ENCODE measurements around the gene ZSCAN5B.

Gene ZSCAN5B

DNA sequence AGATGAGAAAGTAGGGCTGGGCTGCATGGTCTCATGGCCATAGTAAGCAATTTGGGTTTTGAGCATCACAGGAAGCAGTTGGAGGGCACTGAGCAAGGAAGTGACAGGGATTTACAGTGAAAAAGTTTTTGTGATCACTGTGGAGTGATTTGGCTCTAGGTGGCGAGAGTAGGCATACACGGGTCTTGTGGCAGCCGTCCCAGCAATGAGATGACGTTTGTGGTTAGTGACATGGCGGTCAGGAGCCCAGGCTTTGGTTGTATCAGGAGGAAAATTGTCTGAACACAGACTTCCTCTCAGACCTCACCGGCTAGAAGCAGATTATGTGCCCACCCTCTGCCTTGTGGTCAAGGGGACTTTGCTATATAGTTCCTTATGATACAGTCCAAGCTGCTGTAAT lies 53.2 kb downstream of the ZSCAN5B start:
- DNase-seq = no peak

DNA sequence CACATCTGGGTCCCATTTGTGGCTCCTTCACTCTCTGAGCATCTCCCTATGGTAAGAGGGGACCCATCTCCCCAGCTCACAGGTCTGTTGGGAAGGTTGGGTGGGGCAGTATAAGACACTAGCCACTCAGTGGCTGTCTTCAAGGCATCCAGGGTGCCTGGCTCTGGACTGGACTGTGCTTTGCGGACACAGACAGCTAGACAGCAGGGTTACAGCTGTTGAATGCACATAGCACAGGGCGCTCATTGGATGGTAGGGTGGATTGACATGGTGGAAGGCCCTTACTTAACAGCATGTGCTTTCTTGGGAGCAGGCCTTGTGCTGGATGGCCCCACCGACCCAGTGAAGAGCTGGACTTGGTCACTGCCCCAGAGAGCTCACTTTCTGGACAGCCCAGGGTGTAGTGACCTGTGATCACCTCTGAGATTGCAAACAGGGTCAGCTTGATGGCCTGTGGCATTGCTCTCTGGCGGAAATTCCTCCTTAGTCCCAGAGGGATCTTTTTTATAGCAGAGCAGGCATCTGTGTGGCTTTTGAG lies 54.6 kb downstream of the ZSCAN5B start:
- DNase-seq = no peak

DNA sequence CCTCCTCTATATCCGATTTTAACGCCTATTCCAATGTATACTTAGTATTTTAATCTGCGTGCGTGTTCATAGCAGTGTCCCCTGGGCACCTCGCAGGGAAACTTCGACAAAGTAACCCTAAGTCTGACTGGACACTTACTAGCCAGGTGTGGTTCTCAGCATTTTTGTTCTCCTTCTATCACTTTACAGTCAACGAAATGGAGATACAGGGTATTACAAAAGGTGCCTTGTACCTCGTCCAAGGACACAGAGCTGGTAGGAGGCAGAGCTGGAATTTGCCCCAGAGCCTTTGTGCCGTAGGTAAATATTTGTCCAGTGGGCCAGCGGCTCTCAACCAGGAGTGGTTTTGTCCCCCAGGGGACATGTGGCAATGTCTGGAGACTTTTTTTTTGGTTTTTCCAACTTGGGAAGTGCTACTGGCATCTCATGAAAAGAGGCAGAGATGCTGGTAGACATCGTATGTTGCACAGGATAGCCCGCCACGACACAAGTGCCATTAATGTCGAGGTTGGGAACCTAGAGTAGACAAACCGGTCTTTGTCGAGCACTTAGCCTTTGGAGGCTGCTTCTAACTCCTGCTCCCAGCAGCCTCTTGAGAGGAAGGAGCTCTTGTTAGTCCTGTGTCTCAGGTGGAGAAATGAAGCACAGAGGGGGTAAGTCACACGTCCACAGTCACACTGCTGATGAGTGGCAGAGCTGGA lies 55.3 kb downstream of the ZSCAN5B start:
- no peak for DNase-seq

DNA sequence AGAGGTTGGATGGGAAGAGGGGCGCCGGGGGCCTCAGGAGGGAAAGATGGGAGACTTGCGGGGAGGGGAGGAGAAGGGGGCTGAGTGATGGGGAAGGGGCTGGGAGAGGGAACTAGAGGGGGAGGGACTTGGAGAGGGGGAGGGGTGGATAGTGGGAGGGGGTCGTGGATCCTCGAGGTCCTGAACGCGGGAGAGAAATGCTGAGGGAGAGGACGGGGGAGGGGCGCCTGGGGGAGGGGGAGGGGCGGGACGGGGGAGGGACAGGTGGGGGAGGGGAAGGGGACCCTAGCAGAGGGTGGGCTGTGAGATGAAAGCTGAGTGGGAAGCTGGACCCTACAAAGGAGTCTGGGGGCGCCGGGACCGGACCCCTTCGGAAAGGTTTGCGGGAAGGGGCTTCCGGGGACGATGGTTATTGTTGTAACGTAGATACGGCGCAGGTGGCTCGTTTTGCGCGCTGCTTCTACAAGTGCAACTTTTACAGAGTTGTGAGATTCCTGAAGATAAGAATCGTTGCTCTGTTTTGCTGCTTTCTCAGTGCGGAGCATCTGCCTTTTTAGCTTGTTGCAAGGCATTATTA lies 56.1 kb downstream of the ZSCAN5B start:
- peak; percentile 35 for DNase-seq

DNA sequence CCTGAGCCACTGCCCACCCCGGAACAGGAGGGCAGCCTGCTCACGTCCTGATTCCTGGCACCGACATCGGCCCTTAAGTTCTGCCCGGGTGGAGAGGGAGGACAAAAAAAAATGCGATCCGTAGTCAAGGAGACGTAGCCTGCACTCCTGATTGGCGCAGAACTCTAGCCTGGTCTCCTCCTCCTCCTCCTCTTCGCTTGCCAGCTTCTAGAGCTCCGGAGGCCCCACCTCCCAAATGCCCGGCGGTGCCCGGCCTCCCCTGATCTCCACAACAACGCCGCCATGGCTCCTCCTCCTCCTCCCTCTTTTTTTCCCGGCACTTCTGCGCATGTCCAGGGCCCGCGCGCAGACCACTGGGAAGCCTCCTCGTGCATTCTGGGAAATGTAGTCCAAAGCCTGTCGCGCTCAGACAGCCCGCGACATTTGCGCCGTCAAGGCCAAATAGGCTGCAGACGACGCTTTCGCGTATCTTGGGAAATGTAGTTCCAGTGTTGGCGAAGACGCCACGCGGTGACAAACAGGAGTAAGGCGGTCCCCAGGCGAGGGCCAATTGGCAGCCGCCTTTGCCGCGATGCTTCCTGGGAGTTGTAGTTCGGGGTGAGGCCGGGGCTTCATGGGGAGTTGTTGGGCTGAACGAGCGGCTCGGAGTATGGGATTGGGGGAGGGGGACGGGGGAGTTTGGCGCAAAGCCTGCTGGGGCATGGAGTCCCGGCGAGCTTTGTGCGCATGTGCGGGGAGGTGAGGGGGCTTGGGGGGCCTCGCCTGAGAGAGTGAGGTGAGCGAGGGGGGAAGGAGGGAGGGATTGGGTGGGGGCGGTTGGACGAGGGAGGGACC lies 56.8 kb downstream of the ZSCAN5B start, which contains the start of gene ZNF444:
Gene ZNF444 (plus strand): TSS at position 705 of the 834 bp plus-strand sequence. CDS start 5,625 bp downstream, outside the sequence.
- DNase-seq = peak; percentile 99

DNA sequence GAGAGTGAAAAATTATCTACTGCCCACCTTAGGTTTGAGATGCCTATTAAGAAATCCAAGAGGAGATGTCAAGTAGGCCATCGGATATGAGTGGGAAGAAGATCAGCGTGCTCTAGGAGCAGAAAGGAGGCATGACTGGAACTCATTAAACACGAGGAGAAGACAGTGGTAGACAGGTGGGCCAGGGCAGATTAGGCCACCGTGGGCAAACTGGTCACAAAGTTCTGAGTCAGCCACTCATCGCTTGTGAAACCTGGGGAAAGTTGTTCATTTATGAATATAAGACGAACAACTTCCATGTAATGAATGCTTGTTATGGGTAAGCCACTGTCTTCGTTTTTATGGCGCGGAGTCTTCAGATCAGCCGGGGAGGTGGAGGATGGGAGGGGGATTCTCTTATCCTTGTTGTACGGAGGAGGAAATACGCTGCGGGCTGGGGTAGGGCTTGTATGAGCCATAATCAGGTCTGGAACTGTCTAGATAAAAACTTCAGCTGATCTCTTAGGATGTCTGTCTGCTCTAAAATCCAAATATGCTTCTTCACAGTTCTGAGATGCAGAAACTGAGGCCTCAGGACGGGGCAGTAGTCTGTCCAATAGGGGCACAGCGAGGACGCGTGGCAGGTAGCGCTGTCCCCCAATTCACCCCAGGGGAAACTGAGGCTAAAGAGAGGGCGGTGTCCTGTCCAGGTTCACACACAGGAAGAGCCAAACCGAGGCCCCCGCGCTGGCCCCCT lies 57.6 kb downstream of the ZSCAN5B start:
- no peak for DNase-seq
